GM18868 (cell line): Measurements from ENCODE around the gene PIEZO2.
"Not testable (repeated sequence)": the region's sequence is repeated elsewhere in the genome, so short reads cannot be mapped to it uniquely, and the experiment has no call there.

Experiments used
- ATAC-seq: cut with Tn5 transposase; IDR thresholded peaks from one replicate; pipeline ENCODE4 v1.9.1; 2021; ENCODE audit warnings: mild to moderate bottlenecking, moderate library complexity; ENCODE audit not compliant: unreplicated experiment

Gene PIEZO2

DNA sequence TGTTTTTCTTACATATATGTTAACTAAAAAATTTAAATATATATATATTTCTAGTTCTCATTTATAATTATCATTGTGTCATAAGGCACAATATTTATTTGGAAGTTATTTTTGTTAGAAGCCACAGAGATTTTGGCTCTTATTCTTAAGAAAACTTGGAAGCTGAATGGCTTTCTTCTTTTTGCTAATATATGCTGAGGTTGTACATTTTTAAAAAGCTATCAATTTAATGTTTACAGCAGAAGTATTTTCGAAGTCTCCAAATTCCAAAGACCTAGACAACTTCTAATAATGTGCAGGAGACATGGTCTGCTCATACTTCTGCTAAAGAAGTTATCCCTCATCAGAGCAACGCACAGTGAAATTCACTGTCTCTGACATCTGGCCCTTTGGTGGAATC is 3.7 kb upstream of the PIEZO2 start:
- no peak for ATAC-seq

DNA sequence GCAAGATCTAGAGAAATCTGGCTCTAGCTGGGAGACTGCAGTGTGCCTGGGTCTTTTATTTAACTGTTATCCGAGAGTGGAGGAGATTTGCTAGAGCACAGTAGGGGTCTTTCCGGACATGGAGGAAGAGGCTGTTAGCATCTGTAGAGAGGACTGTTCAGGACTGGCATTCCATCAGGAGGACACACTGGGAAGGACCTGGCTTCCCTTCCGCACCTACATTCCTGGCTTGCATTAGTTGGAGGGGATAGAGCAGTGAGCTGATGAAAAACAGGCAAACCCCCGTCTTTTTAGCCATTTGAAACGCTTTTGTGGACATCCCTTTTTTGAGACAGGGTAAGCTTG is 874 bp upstream of the PIEZO2 start:
- no peak for ATAC-seq

DNA sequence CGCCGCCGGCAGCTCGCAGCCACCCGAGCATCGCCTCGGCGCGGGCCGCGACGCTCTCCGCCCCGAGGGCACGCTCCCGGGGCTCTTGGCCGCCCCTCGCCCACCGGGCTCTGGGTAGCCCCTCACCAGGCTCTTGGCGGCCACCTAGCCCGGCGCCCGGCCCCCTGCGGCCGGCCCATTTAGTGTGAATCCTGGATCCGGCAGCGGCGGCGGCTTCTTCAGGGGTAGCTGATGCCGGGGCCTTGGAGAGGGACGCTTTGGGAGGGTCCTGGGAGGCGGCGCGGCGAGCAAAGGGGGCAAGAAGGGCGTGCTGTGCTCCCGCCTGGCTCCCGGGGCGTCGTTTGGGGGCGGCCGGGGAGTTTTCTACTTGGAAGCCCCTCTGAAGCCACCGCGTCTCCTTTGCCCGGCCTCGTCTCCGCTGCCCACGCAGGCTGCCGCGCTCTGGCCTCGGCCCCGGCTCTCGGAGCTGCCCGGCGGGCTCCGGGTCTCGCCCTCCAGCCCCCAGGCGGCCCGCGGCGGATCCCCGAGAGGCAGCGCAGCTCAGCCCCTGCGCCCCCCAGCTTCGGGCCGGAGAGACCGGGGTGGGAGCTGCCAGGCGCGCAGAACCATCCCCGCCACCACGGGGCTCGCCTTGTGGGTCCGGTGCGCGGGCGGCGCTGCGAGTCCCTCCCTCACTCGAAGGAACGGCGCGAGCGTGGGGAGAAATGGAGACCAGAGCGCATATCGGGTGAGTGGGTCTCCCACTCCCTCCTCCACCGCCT is 509 bp downstream of the PIEZO2 start:
- ATAC-seq: peak; percentile 6

DNA sequence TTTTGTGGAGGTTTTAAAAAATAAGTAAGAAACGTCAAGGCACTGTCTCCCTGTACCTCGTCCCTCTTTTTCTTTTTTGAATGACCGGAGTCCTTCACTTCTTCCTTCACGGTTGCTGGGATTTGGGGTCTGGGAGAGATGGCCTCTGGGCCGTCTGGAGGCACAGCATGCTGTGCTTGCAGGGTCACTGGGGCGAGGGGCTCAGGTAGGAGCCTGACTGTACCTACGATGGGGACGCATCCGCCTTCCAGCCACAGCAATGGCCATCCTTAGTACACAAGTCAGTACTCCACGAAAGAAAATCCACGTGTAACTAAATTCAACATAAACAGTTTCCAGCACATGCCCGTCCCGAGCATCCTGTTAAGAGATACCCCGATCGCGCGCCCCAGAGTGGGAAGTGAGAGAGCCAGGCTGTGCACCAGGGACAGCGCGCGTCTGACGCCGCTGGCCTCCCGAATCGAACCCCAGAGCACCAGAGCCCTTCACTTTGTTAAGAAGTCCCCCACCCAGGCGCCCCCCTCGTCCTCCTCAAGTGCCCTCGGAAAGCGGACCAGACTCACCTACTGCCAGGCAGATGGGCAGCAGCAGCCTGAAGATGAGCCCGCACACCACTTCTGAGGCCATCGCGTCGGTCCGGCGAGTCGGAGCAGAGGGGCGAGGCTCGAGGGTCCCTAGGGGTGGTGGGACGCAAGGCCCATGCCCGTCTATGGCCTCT is 1.2 kb downstream of the PIEZO2 start:
- ATAC-seq: no peak

DNA sequence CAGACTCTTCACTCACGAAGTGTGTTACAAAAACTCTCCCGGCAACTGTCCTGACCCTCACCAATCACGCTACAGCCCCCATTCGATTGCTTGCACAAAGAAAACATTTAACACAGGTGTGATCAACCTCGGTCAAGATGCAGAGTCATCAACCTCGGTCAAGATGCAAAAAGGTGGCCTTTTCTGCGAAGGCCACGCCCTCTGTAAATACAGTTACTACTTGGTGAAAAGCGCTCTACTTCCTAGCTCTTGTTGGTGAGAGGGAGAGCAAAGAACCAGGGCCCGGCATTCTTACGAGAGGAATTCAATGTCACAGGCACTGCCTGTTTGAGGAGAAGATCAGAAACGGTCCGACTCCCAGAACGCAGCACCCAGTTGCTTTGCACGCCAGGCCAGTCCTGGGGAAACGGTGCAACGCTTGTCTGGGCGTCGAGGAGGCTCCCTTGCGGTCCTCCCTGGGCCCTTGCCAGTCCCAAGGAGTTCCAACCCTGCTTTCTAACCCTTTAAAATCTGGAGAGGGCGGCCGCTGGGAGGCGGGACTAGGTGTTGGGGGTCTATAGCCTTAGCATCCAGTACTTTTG is 1.9 kb downstream of the PIEZO2 start:
- no peak for ATAC-seq

DNA sequence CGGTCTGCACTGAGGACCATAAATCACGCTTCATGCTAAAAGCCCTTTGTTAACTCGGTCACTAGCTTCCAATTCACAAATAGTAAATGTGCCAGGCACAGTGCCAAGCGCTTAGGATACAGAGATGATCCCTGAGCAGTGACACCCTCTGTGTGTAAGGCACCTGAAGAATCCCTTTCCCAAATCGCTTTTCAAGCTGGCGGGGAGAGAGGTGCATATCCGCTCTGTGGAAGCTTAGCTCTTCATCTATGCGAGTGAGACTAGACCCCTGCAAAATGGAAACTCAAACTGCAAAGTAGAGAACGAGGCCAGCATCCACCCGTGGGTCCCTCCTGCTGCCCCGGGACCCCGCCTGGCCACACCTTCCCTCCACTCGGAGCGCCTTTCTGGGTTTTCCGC is 2.4 kb downstream of the PIEZO2 start:
- no peak for ATAC-seq

DNA sequence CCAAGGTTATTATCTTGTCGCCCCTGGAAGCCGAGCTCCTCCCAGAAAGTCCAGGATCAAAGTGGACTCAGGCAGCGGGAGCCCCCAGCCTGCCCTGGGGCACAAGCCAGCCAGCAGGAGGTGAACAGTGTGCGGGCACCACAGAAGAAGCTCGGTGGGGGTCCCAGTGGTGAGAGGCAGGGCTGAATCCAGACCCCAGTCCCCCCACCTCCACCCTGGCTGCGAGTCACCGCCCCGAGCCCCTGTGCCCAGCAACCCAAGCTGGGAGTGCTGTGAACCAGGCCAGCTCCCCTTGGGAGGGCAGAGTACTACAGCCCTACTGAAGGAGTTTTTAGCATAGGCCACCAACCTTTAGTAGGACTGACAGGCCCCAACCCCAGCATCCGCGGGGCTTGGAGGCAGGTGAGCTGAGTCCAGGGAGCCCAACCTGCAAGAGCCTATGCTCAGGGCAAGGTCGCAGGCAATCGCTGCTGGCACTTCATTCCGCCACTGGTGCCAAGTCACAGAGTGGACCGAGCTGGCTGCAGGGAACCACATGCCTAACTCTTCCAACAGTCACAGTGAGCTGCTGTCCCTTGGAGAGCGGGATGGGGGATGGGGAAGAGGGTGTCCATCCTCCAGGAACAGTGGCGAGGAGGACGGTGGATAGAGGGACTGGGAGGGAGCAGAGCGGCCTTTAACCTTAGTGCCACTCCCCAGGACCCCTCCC is 3.0 kb downstream of the PIEZO2 start:
- no peak for ATAC-seq

DNA sequence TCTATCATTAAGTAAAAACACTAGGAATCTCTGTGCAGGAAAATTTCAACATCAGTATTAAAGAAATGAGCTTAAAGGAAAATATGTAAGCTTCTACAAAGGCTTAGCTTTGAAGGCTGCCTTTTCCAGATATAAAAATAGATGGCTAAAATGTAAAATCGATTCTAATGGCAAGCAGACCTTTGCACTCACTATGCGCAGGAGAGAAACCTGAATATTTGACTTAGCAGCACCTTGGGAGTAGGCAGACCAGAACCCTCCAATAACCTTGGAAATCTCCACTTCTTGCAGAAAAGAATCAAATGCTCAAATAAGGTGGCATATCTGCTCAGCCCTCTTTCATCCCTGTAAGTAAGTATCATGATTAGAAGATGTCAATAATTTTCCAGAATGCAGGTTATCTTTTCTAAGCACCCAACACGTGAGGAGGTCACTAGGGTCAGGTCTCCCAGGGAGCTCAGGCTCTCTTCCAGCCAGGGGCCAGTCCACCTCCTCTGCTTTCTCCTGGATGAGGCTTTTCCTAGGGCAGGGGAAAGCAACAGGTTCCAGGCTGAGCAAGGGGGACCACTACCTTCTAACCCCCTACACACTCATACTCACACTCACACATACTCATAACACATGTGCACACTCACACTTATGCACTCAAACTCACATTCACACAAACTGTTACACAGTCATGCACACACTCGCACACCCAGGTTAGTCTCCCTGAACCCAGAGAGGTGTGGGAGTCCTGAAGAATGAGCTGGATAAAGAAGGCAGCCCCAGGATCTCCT is 3.8 kb downstream of the PIEZO2 start:
- no peak for ATAC-seq

DNA sequence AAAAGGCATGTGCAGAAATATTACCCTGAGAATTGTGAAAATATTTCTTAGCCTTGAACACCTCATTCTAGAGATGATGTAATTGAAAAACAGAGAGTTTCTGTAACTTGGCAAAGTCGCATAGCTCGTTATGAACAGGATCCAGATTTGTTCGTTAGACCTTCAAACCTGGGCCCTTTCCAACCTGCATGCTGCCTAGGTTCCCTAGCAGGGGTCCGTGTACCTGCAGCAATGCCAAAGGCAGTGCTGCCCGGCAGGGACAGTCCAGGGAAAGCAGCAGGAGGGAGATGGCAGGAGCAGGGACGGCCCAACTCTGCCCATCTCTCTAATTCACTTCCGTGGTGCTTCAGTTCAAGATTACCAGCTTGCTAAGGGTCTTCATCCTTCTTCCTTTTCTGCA is 12.0 kb downstream of the PIEZO2 start:
- no peak for ATAC-seq

DNA sequence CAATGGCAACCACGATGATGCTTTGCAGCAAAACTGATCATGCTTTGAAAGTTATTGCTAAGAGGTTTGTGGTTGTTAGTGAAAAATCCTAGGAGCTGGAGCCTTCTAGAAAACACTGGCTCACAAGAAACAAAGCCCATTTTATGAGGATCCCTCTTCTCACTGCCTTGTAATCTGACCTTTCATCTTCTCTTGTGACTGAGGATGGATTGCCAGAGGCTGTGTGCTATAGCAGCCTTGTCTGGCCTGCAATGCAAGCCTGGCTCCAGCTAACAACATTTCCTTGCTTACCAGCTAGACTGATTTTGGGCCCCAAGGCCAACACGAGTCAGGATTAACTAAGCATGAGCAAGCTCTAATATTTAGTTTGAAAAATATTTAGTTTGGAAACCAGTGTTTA is 13.1 kb downstream of the PIEZO2 start:
- ATAC-seq: no peak

DNA sequence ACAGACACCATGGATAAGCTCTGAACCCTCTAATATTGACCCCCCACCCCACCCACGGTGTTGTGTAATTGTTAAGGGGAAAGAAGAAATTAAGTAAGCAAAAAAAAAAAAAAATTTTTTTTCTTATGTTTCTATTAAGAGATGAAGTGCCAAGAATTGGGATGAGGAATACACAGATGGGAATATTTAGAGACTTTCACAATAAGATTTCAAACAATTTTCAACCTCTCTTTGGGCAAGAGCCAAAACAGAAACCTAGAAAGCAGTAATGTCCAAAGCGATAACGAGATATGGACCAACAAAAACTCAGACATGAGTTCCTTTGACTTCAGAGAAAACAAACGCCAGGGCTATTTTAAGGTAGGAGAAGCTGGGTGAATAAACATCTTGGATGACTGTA is 14.4 kb downstream of the PIEZO2 start:
- ATAC-seq: no peak

DNA sequence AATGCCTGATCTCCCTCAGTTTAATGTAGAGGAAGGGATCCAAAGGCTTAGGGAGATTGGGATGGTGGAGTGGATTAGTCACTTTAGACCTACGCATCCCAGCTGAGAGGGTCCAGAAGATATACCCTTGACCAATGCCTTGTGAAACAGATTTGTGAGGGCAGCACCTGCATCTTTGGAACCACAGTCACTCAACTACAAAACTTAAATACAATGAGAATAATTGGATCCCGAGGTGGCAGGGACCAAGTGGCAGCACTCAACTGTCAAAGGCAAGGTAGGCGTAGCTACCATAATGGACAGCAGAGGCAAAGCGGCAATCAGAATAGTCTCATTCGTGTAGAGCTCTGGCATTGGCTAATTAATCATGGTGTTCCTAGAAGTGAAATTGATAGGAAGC is 20.3 kb downstream of the PIEZO2 start:
- ATAC-seq: not testable (repeated sequence)

DNA sequence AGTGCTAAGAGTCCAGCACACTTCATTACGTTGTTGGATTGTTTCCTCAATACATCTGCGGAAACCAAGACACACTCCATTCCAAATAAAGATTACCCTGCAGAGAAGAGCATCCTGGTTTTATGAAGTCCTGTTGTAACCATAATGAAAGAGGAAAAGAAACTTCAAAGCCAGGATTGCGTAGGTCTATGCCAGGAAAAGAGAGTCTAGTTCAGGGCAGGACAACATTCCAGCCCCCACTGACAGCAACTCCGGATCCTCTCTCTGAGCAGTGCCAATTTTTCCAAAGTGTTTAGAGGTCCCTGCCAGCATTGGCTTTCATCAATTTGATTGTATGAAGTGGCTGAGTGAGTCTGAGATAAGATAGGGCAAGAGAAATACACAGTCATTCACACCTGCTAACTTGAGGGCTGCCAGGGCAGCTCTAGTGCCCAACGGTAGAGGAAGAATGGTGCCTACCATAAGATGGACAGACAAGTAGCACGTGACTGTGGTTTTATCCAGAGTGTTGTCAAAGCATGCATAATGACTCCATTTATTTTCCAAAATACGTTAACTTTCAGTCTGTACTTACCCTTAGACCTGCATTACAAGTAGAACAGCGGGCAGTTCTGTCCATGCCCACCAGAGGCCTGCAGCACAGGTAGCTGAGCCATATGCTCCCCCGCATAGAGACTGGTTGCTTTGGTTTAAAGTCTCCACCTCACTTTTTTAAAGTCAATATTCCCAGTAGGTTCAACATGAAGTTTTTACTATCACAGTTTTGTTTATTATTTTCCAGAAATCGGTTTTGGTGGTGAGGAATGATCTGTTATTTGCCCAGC is 23.7 kb downstream of the PIEZO2 start:
- ATAC-seq: no peak

DNA sequence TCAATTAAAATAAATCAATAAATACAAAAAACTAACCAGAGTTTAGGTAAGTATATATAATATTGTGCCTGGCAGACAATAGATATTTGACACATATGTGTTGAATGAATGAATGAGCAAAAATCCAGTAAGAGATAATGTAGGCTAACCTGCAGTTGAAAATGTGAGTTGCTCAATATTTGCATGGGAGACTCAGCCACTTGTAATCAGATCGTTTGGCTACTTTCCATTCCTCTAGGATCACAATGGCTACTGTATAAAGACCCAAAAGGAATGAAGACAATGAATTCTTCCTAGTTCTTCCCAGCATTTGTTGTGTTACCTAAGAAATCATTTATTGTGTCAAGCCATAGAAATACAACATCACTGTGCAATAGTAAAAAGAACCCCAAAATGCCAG is 25.3 kb downstream of the PIEZO2 start:
- no peak for ATAC-seq

DNA sequence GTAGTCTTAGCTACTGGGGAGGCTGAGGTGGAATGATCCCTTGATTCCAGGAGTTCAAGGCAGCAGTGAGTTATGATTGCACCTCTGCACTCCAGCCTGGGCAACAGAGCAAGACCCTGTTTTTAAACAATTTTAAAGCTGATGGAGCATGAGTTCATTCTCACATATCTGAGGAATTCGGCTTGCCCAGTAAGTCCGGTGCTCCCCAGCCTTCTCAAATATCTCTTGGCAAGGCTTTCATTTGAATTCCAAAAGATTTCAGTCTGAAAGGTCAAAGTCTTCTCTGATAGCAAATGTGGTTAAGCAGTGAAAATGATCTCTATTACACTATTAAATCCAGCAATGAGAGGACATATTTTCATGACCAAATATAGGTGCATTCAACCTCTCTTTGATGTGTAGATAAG is 27.9 kb downstream of the PIEZO2 start:
- ATAC-seq: no peak

DNA sequence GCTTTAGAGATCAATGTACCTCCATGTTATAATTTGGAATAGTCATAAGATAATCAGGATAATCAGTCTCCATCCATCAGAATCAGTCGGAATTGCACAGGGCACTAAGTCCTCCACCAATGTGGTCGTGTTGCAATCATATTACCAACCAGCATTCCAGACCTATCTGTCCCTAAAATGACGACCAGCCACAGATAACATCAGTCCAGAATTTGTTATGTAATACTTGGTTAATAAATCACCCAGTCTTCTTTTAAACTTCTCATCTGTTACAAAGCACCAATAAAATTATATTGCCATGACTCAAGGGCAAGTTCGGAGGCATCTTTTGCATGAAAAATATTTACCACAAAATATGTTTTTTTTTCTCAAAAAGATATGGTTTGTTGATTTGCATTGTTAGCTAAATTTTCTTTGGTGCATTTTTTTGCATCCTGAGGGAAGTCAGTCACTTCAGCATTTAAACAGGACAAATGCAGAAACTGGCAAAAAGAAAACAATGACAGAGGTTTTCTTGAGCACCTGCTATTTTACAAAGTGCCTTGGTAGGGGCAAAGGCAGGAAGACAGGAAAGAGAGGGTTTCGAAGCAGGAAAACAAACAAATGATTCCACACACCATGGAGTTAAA is 29.3 kb downstream of the PIEZO2 start:
- ATAC-seq: no peak

DNA sequence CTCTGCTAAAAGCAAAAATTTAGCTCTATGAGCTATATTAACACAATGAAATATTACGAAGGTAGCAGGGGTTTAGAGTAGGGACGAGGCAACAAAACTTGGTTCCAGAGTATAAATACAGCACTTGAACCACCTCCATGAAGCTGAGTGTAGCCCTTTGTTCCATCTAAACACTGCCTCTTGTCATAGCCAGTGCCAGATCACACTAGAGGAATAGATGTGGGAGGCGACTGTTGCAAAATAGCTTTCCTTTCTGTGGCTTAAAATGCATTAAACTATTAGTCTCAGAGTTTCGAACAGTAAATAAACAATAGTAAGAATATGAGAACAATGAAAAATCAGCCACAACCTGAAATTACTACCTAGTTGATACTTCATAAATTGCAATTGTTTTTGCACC is 29.8 kb downstream of the PIEZO2 start:
- no peak for ATAC-seq

DNA sequence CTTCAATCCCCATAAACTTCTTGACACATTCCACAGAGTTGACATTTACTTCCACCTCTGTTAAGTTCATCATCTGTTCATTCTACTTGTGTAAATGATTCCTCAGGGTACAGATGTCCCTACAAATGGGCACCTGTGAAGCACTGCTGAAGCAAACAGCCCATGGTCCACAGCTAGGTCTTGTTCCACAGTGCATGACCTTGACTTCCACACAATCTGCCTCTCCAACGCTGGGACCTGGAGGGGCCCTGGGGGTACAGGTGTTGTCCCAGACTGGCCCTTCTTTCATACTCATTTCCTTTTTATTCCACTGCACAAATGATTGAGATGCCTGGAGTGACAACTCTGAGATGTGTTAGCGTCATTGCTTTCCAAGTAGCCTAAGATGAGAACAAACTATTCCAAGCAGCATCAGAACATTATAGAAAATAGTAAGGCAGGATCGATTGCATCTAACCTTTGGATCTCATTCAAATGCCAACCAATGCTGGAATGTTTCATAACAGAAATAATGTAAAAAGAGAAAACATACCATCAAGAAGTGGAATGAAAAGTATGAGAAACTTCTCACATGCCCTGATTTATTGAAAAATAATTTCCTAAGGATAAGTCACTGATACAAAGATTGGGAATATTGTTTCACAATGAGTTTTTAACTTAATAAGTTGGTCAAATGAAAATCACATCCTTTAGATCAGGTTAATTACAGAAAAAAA is 31.2 kb downstream of the PIEZO2 start:
- no peak for ATAC-seq

DNA sequence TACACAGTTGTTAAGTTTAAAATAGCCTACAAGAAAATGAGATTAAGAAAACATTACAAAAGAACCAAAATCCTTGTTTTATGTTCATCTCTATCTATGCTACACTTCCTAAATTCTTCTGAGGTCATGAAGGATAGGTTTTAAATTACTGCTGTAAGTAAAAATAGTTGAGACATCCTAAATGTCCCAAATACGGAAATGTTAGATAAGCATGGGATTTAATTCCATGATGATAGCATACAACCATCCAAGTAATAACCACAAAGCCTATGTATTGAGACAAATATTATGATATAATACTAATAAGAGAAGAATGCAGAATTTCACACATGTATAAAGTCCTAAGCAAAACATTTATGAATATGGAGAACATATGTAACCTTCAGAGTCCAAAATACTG is 34.1 kb downstream of the PIEZO2 start:
- no peak for ATAC-seq
